HG02973 (cell line): ENCODE data around the gene PIAS4.
"Not testable (repeated sequence)": the region's sequence is repeated elsewhere in the genome, so short reads cannot be mapped to it uniquely, and the experiment has no call there.

Source experiments
- ATAC-seq: cut with Tn5 transposase; IDR thresholded peaks from one replicate; pipeline ENCODE4 v1.9.1; 2021; ENCODE audit warnings: moderate library complexity; ENCODE audit not compliant: unreplicated experiment

The PIAS4 gene

GRCh38 chr19:3995607-3996006 lies 11.9 kb upstream of the PIAS4 start:
- ATAC-seq, result no peak

- not testable (repeated sequence) for ATAC-seq
These were observed 8.7 kb upstream of the PIAS4 start for GRCh38 chr19:3998667-3999412.

- not testable (repeated sequence) for ATAC-seq
These were observed 6.7 kb upstream of the PIAS4 start for GRCh38 chr19:4000798-4001197.

GRCh38 chr19:4005436-4005835 lies 2.1 kb upstream of the PIAS4 start:
- not testable (repeated sequence) for ATAC-seq

GRCh38 chr19:4007836-4008539 lies 452 bp downstream of the PIAS4 start:
- ATAC-seq, result peak; percentile 1

GRCh38 chr19:4009990-4010807 lies 2.7 kb downstream of the PIAS4 start:
- no peak for ATAC-seq

GRCh38 chr19:4010808-4011110 lies 3.2 kb downstream of the PIAS4 start:
- no peak for ATAC-seq

GRCh38 chr19:4011430-4011829 lies 3.9 kb downstream of the PIAS4 start:
- not testable (repeated sequence) for ATAC-seq

GRCh38 chr19:4012092-4012974 lies 4.8 kb downstream of the PIAS4 start:
- ATAC-seq, result no peak

GRCh38 chr19:4012975-4013634 lies 5.6 kb downstream of the PIAS4 start:
- no peak for ATAC-seq

- ATAC-seq, result no peak
These were observed 6.5 kb downstream of the PIAS4 start for GRCh38 chr19:4013886-4014540.

GRCh38 chr19:4014541-4015491 lies 7.3 kb downstream of the PIAS4 start:
- ATAC-seq, result no peak

GRCh38 chr19:4015705-4016402 lies 8.3 kb downstream of the PIAS4 start:
- ATAC-seq, result no peak

GRCh38 chr19:4016486-4016885 lies 8.9 kb downstream of the PIAS4 start:
- ATAC-seq, result no peak

- ATAC-seq, result no peak
These were observed 9.5 kb downstream of the PIAS4 start for GRCh38 chr19:4016903-4017638.

- no peak for ATAC-seq
These were observed 10.6 kb downstream of the PIAS4 start for GRCh38 chr19:4018140-4018613.
